ENCODE results near the gene COMT. TPM values are rescaled to one million over a fixed set of nuclear protein-coding genes. Genes with fewer than 3 reads are reported as not detected.

The COMT gene
- total and polyA plus RNA-seq, 2 donors = 53.6 to 74.5 TPM

DNA sequence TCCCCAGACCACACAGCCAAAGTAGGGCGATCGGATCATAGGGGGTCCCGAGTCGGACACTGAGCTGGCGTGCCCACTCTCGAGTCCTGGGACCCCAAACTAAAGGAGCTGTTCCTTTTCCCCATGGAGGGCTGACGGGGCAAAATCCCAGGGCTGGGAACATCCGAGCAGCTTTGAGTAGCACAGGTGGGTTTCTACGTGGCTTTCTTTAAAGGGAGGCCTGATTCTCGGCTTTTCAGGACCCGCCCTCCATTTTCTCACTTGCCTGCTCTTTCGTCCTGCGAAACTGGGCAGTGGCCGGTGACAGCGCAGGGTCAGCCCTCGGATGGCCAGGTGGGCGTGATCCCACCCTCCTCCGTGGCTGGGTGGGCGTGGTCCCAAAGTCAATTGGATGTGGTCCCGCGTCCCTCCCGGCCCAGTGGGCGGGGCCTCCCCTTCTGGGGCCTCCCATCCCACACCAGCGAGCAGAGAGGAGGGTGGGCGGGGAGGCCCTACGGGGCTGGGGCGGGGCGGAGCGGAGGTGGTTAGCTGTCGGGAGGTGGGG, 17.5 kb downstream of the COMT start:
- Histone ChIP-seq H3K27me3 (ENCODE audit: control insufficient read depth in 2 of 2, insufficient read depth in 1 of 2, low read length in 1 of 2) (no peaks in the 10 kb centered on the region), H3K4me3 (ENCODE audit: low read length in 2 of 2) (peak overlapping the region in 1 of 2 donors; percentile 9), H3K9me3 (ENCODE audit: control insufficient read depth in 2 of 2, insufficient read depth in 1 of 2, low read length in 1 of 2) (peaks cover 1% of the 10 kb centered on the region in 2 donors), H3K27ac (ENCODE audit: low read depth in 1 of 2, low read length in 1 of 2) (peak overlapping the region in 1 of 2 donors; percentile 40), H3K4me1 (ENCODE audit: control insufficient read depth in 2 of 2, insufficient read depth in 2 of 2, low read length in 2 of 2) (peaks cover 6 to 25% of the 10 kb centered on the region in 2 donors), H3K36me3 (ENCODE audit: control insufficient read depth in 2 of 2, insufficient read depth in 2 of 2, low read length in 1 of 2) (peaks cover 11 to 27% of the 10 kb centered on the region in 2 donors)
- WGBS = 89% methylated on average over 30 of the region's 30 CpGs
- peak in 1 of 9 donors; percentile 45 for DNase-seq (ENCODE audit: low read depth in 6 of 9, low spot score in 9 of 9)

DNA sequence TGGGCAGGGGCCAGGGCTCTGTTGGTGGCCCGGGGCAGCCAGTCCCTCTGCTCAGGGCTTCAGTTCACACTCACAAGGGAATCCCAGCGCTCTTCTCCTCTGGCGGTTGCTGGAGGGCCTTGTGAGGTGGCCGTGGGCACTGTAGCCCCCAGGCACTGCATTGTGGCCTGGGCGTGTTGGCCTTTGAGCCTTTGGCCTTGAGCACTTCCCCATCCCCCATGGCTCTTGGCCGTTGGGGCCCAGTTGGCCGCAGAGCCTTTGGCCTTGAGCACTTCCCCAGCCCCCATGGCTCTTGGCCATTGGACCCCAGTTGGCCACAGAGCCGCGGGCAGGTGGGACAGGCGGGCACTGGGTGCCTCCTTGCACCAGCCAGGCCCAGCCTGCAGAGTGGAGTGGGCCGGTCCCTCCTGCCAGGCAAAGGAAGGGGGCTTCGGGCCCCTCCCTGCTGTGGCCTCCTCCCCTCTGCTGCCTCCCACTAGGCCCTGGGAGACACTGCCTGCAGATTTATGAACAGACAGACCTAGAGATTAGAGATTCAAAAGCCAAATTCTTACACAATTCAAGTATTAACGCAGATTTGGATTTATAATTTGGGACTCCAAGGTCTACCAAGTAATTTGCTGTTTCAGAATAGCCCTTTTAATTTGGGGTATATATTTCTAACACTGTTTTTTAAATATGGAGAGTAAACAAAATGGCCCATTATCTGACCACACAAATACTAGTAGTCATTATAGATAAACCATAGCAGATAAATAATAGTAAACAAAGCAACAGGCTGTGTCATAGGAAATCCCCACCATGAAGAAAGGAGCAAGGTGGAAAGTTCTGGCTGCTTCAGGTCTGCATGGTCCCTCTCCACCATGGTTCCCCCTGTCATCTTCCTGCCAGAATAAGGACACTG, 18.3 kb downstream of the COMT start:
- peaks cover 0 to 1% of the 10 kb centered on the region in 2 donors for H3K9me3 ChIP-seq (ENCODE audit: control insufficient read depth in 2 of 2, insufficient read depth in 1 of 2, low read length in 1 of 2)
- no peak overlapping the region for H3K4me3 ChIP-seq (ENCODE audit: low read length in 2 of 2)
- WGBS = 87% methylated on average over 13 of the region's 13 CpGs
- peaks cover 6 to 23% of the 10 kb centered on the region in 2 donors for H3K4me1 ChIP-seq (ENCODE audit: control insufficient read depth in 2 of 2, insufficient read depth in 2 of 2, low read length in 2 of 2)
- H3K27me3 ChIP-seq (ENCODE audit: control insufficient read depth in 2 of 2, insufficient read depth in 1 of 2, low read length in 1 of 2) = no peaks in the 10 kb centered on the region
- DNase-seq (ENCODE audit: low read depth in 6 of 9, low spot score in 9 of 9) = no peak
- peaks cover 18 to 33% of the 10 kb centered on the region in 2 donors for H3K36me3 ChIP-seq (ENCODE audit: control insufficient read depth in 2 of 2, insufficient read depth in 2 of 2, low read length in 1 of 2)
- no peak overlapping the region for H3K27ac ChIP-seq (ENCODE audit: low read depth in 1 of 2, low read length in 1 of 2)

DNA sequence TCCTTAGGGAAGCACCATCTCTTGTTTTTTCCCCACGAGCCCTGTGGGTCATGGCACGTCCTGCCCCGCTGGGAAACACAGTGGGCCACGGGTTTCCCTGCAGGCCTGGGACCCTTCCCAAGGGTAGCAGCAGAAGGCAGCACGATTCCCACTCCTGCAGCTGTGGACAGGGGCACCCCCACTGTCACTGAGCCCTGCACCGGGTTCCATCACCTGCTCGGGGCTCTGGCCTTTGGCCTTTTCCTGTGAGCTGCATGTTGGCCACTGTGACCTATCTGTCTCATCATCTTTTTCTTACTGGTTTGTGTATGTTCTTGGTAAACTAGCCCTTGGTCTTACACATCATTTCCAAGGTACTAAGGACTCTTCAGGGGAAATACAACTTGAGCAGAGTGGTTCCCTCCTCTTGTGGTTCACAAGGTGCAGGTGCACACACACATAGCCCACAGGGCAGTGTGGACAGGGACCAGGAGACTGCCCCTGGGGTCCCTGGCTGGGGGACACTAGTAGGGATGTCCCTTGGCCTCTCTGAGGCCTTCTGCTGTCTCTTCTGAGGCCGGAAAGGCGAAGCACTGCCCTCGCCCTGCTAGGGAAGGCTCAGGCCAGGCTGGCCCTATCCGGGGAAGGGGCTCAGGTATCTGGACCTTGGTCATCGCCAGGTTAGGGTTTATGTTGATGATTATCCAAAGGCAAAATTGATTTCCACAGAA, 19.1 kb downstream of the COMT start:
- H3K4me3 ChIP-seq (ENCODE audit: low read length in 2 of 2) = no peak overlapping the region
- H3K36me3 ChIP-seq (ENCODE audit: control insufficient read depth in 2 of 2, insufficient read depth in 2 of 2, low read length in 1 of 2) = peaks cover 24 to 34% of the 10 kb centered on the region in 2 donors
- no peak for DNase-seq (ENCODE audit: low read depth in 6 of 9, low spot score in 9 of 9)
- H3K27ac ChIP-seq (ENCODE audit: low read depth in 1 of 2, low read length in 1 of 2) = no peak overlapping the region
- H3K4me1 ChIP-seq (ENCODE audit: control insufficient read depth in 2 of 2, insufficient read depth in 2 of 2, low read length in 2 of 2) = peaks cover 6 to 17% of the 10 kb centered on the region in 2 donors
- no peaks in the 10 kb centered on the region for H3K27me3 ChIP-seq (ENCODE audit: control insufficient read depth in 2 of 2, insufficient read depth in 1 of 2, low read length in 1 of 2)
- whole genome bisulfite sequencing = 98% methylated on average over 12 of the region's 12 CpGs
- peaks cover 0 to 1% of the 10 kb centered on the region in 2 donors for H3K9me3 ChIP-seq (ENCODE audit: control insufficient read depth in 2 of 2, insufficient read depth in 1 of 2, low read length in 1 of 2)

DNA sequence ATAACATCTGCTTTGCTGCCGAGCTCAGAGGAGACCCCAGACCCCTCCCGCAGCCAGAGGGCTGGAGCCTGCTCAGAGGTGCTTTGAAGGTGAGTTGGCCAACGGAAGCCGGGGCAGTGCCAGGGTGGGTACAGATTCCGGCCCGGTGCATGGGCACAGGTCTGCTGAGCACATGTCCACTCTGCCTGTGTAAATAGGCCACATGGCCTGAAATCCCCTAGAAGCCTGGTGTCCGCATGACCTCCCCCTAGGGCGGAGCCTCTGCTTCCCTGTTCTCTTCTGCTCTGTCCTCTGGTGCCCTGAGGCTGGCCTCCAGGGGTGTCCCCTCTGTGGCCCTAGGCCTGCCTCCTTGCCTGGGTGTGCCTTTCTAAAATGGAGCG, 19.6 kb downstream of the COMT start:
- peaks cover 6 to 16% of the 10 kb centered on the region in 2 donors for H3K4me1 ChIP-seq (ENCODE audit: control insufficient read depth in 2 of 2, insufficient read depth in 2 of 2, low read length in 2 of 2)

DNA sequence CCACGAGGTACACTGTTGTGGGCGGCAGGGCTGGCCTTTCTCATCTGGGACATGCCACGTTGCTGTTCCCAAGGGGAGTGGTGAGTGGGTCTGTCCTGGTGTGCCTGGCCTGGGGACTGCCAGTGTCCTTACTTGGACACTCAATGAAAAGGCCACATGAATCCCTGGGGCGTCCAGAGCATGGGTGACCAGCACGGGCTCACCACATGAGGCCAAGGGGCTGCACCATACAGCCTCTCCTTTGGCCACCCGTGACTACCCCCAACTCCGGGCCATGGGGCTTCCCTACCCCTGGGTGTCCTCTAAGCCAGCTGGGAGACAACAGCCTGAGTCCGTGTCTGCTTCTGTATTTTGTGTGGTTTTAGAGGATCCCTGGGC, 20.3 kb downstream of the COMT start:
- H3K36me3 ChIP-seq (ENCODE audit: control insufficient read depth in 2 of 2, insufficient read depth in 2 of 2, low read length in 1 of 2) = peaks cover 25 to 38% of the 10 kb centered on the region in 2 donors
- 95% methylated on average over 8 of the region's 8 CpGs for whole genome bisulfite sequencing
- DNase-seq (ENCODE audit: low read depth in 6 of 9, low spot score in 9 of 9) = no peak
- H3K9me3 ChIP-seq (ENCODE audit: control insufficient read depth in 2 of 2, insufficient read depth in 1 of 2, low read length in 1 of 2) = peaks cover 0 to 1% of the 10 kb centered on the region in 2 donors
- H3K27ac ChIP-seq (ENCODE audit: low read depth in 1 of 2, low read length in 1 of 2) = no peak overlapping the region
- H3K27me3 ChIP-seq (ENCODE audit: control insufficient read depth in 2 of 2, insufficient read depth in 1 of 2, low read length in 1 of 2) = no peaks in the 10 kb centered on the region
- no peak overlapping the region for H3K4me3 ChIP-seq (ENCODE audit: low read length in 2 of 2)
- H3K4me1 ChIP-seq (ENCODE audit: control insufficient read depth in 2 of 2, insufficient read depth in 2 of 2, low read length in 2 of 2) = peaks cover 6 to 16% of the 10 kb centered on the region in 2 donors

More for the DNA sequence above, 19.6 kb downstream of the COMT start:
- peaks cover 0 to 1% of the 10 kb centered on the region in 2 donors for H3K9me3 ChIP-seq (ENCODE audit: control insufficient read depth in 2 of 2, insufficient read depth in 1 of 2, low read length in 1 of 2)
- peaks cover 24 to 37% of the 10 kb centered on the region in 2 donors for H3K36me3 ChIP-seq (ENCODE audit: control insufficient read depth in 2 of 2, insufficient read depth in 2 of 2, low read length in 1 of 2)
- DNase-seq (ENCODE audit: low read depth in 6 of 9, low spot score in 9 of 9) = no peak
- no peak overlapping the region for H3K27ac ChIP-seq (ENCODE audit: low read depth in 1 of 2, low read length in 1 of 2)
- H3K4me3 ChIP-seq (ENCODE audit: low read length in 2 of 2) = no peak overlapping the region
- WGBS = 93% methylated on average over 9 of the region's 9 CpGs
- H3K27me3 ChIP-seq (ENCODE audit: control insufficient read depth in 2 of 2, insufficient read depth in 1 of 2, low read length in 1 of 2) = no peaks in the 10 kb centered on the region

DNA sequence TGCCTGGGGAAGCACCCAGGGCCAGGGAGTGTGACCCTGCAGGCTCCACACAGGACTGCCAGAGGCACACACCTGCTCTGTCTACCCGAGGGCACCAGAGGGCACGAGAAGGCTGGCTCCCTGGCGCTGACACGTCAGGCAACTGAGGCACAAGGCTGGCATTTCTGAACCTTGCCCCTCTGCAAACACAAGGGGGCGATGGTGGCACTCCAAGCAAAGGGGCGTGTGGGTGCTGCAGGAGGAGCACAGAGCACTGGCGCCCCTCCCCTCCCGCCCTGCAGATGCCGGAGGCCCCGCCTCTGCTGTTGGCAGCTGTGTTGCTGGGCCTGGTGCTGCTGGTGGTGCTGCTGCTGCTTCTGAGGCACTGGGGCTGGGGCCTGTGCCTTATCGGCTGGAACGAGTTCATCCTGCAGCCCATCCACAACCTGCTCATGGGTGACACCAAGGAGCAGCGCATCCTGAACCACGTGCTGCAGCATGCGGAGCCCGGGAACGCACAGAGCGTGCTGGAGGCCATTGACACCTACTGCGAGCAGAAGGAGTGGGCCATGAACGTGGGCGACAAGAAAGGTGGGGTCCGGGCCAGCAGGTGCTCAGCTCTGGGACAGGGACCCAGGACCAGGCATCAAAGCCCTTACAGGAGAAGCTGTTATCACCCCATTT, 20.8 kb downstream of the COMT start:
- Histone ChIP-seq H3K27me3 (ENCODE audit: control insufficient read depth in 2 of 2, insufficient read depth in 1 of 2, low read length in 1 of 2) (no peaks in the 10 kb centered on the region), H3K4me3 (ENCODE audit: low read length in 2 of 2) (no peak overlapping the region), H3K36me3 (ENCODE audit: control insufficient read depth in 2 of 2, insufficient read depth in 2 of 2, low read length in 1 of 2) (peaks cover 30 to 43% of the 10 kb centered on the region in 2 donors), H3K27ac (ENCODE audit: low read depth in 1 of 2, low read length in 1 of 2) (no peak overlapping the region), H3K9me3 (ENCODE audit: control insufficient read depth in 2 of 2, insufficient read depth in 1 of 2, low read length in 1 of 2) (peaks cover 0 to 1% of the 10 kb centered on the region in 2 donors), H3K4me1 (ENCODE audit: control insufficient read depth in 2 of 2, insufficient read depth in 2 of 2, low read length in 2 of 2) (peaks cover 6 to 16% of the 10 kb centered on the region in 2 donors)
- 74% methylated on average over 22 of the region's 22 CpGs for WGBS
- DNase-seq (ENCODE audit: low read depth in 6 of 9, low spot score in 9 of 9) = peak in 8 of 9 donors; percentile 64 to 90 (median 70)

DNA sequence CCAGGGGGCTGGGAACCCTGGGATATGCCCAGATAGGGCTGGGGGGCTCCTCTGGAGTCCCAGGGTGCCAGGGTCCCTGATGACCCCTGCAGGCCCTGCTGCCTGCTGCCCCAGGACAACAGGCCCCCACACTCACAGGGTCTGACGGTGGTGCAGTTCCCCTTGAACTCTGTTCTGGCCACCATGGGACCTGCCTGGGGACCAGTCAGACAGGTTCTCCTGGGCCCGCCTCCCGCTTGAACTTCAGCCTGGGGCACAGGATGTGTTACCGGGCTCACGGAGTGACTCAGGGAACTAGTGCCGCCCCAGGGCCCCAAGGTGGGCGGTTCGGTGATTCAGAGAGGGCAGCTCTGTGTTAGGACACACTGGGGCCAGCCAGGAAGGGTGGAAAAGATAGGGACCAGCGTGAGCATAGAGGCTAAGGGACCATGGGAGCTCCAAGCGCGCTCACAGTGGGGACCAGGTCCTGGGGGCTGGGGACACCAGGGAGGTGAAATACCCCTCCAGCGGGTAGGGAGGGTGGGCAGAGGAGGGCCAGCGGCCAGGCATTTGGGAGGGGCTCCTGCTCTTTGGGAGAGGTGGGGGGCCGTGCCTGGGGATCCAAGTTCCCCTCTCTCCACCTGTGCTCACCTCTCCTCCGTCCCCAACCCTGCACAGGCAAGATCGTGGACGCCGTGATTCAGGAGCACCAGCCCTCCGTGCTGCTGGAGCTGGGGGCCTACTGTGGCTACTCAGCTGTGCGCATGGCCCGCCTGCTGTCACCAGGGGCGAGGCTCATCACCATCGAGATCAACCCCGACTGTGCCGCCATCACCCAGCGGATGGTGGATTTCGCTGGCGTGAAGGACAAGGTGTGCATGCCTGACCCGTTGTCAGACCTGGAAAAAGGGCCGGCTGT, 21.6 kb downstream of the COMT start:
- no peaks in the 10 kb centered on the region for H3K27me3 ChIP-seq (ENCODE audit: control insufficient read depth in 2 of 2, insufficient read depth in 1 of 2, low read length in 1 of 2)
- H3K27ac ChIP-seq (ENCODE audit: low read depth in 1 of 2, low read length in 1 of 2) = no peak overlapping the region
- peaks cover 0 to 1% of the 10 kb centered on the region in 2 donors for H3K9me3 ChIP-seq (ENCODE audit: control insufficient read depth in 2 of 2, insufficient read depth in 1 of 2, low read length in 1 of 2)
- peaks cover 38 to 50% of the 10 kb centered on the region in 2 donors for H3K36me3 ChIP-seq (ENCODE audit: control insufficient read depth in 2 of 2, insufficient read depth in 2 of 2, low read length in 1 of 2)
- peaks cover 6 to 16% of the 10 kb centered on the region in 2 donors for H3K4me1 ChIP-seq (ENCODE audit: control insufficient read depth in 2 of 2, insufficient read depth in 2 of 2, low read length in 2 of 2)
- H3K4me3 ChIP-seq (ENCODE audit: low read length in 2 of 2) = no peak overlapping the region
- WGBS = 94% methylated on average over 30 of the region's 30 CpGs
- no peak for DNase-seq (ENCODE audit: low read depth in 6 of 9, low spot score in 9 of 9)
